B cell (primary cell): ENCODE results near the gene DACT3. TPM values are rescaled to one million over a fixed set of nuclear protein-coding genes. Genes with fewer than 3 reads are reported as not detected.
A peak's percentile ranks its signal among the peaks of the same experiment; 100 is the strongest.

Experiments
- ATAC-seq: fragments of 200-7000 bp; cut with Tn5 transposase; one replicate; pipeline ENCODE4 v1.10.0; 2021; ENCODE audit warnings: low read depth, mild to moderate bottlenecking, moderate number of reproducible peaks, moderate library complexity
- CTCF ChIA-PET: fragments of 350-600 bp; sonication (Branson Sonifier 250); formaldehyde crosslinking; loops from one replicate; lab custom pipeline; 2021; ENCODE audit warnings: antibody characterized with exemption, inconsistent platforms; lab: Charles Lee
- POLR2A ChIA-PET: fragments of 350-600 bp; sonication (Branson Sonifier 250); formaldehyde crosslinking; loops from one replicate; lab custom pipeline; 2021; ENCODE audit warnings: antibody characterized with exemption; lab: Charles Lee
- DNase-seq: peaks from one replicate; pipeline ENCODE4 v3.0.0; 2013
- H2AFZ ChIP-seq: 2 replicates; pipeline ENCODE4 v1.6.1; 2012; ENCODE audit warnings: mild to moderate bottlenecking, low read depth, low read length; ENCODE audit not compliant: insufficient read depth, poor library complexity, severe bottlenecking
- H3K27ac ChIP-seq, 2 donors: 1 replicate in 1 of 2; 2 replicates in 1 of 2; pipeline ENCODE4 v1.5.1; 2012 to 2013; ENCODE audit warnings: low read length in 2 of 2, mild to moderate bottlenecking in 2 of 2, moderate library complexity in 1 of 2
- H3K27me3 ChIP-seq, 4 experiments: fragments of 200-600 bp in 1 of 4; sonication (generic) in 1 of 4; replicated peaks in 1 of 4; 1 replicate in 2 of 4; 2 replicates in 2 of 4; pipeline versions ENCODE4 v1.6.1 to v1.7.0; 2013 to 2016; ENCODE audit warnings: low read length in 3 of 4, mild to moderate bottlenecking in 2 of 4, mixed read lengths in 1 of 4, moderate library complexity in 1 of 4; ENCODE audit not compliant: insufficient read depth in 4 of 4, control insufficient read depth in 3 of 4; ENCODE audit errors: control extremely low read depth in 1 of 4
- H3K36me3 ChIP-seq, 2 experiments: replicated peaks in 1 of 2; 1 replicate in 1 of 2; 2 replicates in 1 of 2; pipeline versions ENCODE4 v1.6.1 to v1.7.1; 2013; ENCODE audit warnings: low read length in 1 of 2; ENCODE audit not compliant: insufficient read depth in 2 of 2, control insufficient read depth in 1 of 2; ENCODE audit errors: control extremely low read depth in 1 of 2, extremely low read depth in 1 of 2
- H3K4me1 ChIP-seq, 2 donors: fragments of 200-600 bp in 1 of 2; sonication (generic) in 1 of 2; 1 replicate in 1 of 2; 2 replicates in 1 of 2; pipeline versions ENCODE4 v1.5.1 to v1.6.1; 2013 to 2017; ENCODE audit warnings: low read length in 2 of 2; ENCODE audit not compliant: control insufficient read depth in 2 of 2, insufficient read depth in 2 of 2
- H3K4me2 ChIP-seq: replicated peaks from 2 replicates; pipeline ENCODE3; 2012; ENCODE audit warnings: mild to moderate bottlenecking, low read depth, low read length; ENCODE audit not compliant: poor library complexity, severe bottlenecking
- H3K4me3 ChIP-seq, 5 experiments: fragments of 200-600 bp in 1 of 5; sonication (generic) in 1 of 5; 1 replicate in 3 of 5; 2 replicates in 2 of 5; pipeline versions ENCODE4 v1.5.1 to v1.7.0; 2011 to 2016; ENCODE audit warnings: low read length in 4 of 5, mild to moderate bottlenecking in 4 of 5, low read depth in 2 of 5, control low read depth in 1 of 5, moderate library complexity in 1 of 5; ENCODE audit not compliant: insufficient read depth in 1 of 5; ENCODE audit errors: control extremely low read depth in 1 of 5, extremely low read depth in 1 of 5
- H3K79me2 ChIP-seq: fragments of 200-600 bp; sonication (generic); one replicate; pipeline ENCODE4 v1.6.0; 2016; ENCODE audit warnings: low read length; ENCODE audit not compliant: control insufficient read depth, insufficient read depth
- H3K9ac ChIP-seq: fragments of 200-600 bp; sonication (generic); 2 replicates; pipeline ENCODE4 v1.6.1; 2017; ENCODE audit warnings: mild to moderate bottlenecking, low read length, moderate library complexity
- H3K9me3 ChIP-seq, 3 donors: one replicate each; pipeline versions ENCODE4 v1.6.1 to v1.7.1; 2013; ENCODE audit warnings: low read length in 2 of 3; ENCODE audit not compliant: control insufficient read depth in 2 of 3, insufficient read depth in 1 of 3; ENCODE audit errors: control extremely low read depth in 1 of 3
- H4K20me1 ChIP-seq: 2 replicates; pipeline ENCODE4 v1.6.0; 2012; ENCODE audit warnings: mild to moderate bottlenecking, low read length; ENCODE audit not compliant: insufficient read depth, control insufficient read depth, poor library complexity, severe bottlenecking
- H3K27ac Mint-ChIP-seq: one replicate; pipeline ENCODE4 v1.8.0; 2021; ENCODE audit warnings: mixed read lengths
- H3K27me3 Mint-ChIP-seq: one replicate; pipeline ENCODE4 v1.8.0; 2021; ENCODE audit warnings: mixed read lengths
- H3K4me1 Mint-ChIP-seq: one replicate; pipeline ENCODE4 v1.8.0; 2021; ENCODE audit warnings: mixed read lengths
- H3K4me3 Mint-ChIP-seq: one replicate; pipeline ENCODE4 v1.8.0; 2021; ENCODE audit warnings: mixed read lengths
- H3K9me3 Mint-ChIP-seq: one replicate; pipeline ENCODE4 v1.8.0; 2022; ENCODE audit warnings: mixed read lengths; ENCODE audit not compliant: insufficient read depth
- EZH2 ChIP-seq: IDR thresholded peaks from 2 replicates; pipeline ENCODE4 v1.6.1; 2012; ENCODE audit warnings: borderline replicate concordance, low read depth, mild to moderate bottlenecking, moderate library complexity, low read length; ENCODE audit not compliant: insufficient read depth, poor library complexity, severe bottlenecking
- WGBS: methylation state at CpG from one replicate; pipeline ENCODE4 v1.1.5; 2013; ENCODE audit warnings: missing lambda C conversion rate; ENCODE audit not compliant: insufficient coverage; 5-methylcytosine and 5-hydroxymethylcytosine counted together
- intact Hi-C: fragments of 100-400 bp; cut with micrococcal nuclease; formaldehyde crosslinking; loops from one replicate; pipeline ENCODE4 v1.10.0; 2022
- polyA plus RNA-seq: library from polyadenylated mRNA; depleted of rRNA; stranded (reverse); fragments of >200 nt; gene quantifications from 2 replicates; pipeline ENCODE4 v1.2.3, GENCODE V29; 2012
- total RNA-seq, 2 donors: library from RNA; stranded (reverse); fragments of 120-200 nt in 1 of 2; gene quantifications; 1 replicate in 1 of 2; 2 replicates in 1 of 2; pipeline versions ENCODE4 v1.2.3 to v1.2.4, GENCODE V29; 2013 to 2022
- TF ChIP-seq, protein P1 (sequence below): fragments of 200-600 bp; IDR thresholded peaks from one replicate; pipeline ENCODE4 v1.8.0; 2022; ENCODE audit warnings: antibody characterized with exemption, mild to moderate bottlenecking

Gene DACT3
- total and polyA plus RNA-seq, 2 donors (not counting 1 experiment from before 2014, with no cell fraction given) = 0.03 to 0.15 TPM

DNA sequence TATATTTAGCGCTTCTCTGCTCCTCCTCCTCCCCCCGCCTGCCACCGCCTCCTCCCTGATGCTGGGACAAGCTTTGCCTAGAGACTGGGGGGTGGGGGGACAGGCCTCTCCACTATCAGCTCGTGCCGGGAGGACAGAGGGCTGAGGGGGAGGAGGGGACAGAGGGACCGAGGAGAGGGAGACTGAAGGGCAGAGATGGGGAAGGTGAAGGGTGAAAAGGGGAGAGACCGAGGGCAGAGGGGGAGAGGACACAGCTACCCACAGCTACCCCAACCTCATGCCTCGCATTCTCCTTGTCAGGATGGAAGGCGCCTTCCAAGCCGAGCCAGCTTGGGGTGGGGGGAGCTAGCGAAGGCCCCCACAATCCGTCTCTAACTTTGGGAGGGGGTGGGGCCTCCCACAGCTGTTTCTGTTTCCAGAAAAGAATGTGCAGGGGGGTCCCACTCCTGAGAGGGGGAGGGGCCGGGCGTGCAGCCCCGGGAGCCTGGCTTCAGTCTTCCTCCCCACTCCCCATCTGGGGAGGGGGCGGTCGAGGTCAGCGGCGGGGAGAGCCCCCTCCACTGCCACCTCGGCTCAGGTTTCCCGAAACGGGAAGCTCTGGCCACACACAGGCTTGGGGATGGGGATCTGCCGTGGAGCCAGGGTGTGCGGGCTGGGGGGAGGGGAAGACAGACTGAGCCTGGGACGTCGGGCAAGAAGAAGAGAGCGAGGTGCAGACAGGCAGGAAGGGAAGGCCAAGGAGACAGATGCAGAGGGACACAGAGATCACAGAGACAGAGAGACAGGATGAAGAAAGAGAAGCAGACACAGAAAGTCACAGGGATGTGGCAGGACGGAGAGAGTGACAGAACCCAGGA, 1.6 kb downstream of the DACT3 start:
- TF ChIP-seq, protein P1, sequence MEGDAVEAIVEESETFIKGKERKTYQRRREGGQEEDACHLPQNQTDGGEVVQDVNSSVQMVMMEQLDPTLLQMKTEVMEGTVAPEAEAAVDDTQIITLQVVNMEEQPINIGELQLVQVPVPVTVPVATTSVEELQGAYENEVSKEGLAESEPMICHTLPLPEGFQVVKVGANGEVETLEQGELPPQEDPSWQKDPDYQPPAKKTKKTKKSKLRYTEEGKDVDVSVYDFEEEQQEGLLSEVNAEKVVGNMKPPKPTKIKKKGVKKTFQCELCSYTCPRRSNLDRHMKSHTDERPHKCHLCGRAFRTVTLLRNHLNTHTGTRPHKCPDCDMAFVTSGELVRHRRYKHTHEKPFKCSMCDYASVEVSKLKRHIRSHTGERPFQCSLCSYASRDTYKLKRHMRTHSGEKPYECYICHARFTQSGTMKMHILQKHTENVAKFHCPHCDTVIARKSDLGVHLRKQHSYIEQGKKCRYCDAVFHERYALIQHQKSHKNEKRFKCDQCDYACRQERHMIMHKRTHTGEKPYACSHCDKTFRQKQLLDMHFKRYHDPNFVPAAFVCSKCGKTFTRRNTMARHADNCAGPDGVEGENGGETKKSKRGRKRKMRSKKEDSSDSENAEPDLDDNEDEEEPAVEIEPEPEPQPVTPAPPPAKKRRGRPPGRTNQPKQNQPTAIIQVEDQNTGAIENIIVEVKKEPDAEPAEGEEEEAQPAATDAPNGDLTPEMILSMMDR = no peak
- peak; percentile 56 for TF ChIP-seq EZH2
- Mint-ChIP-seq H3K9me3 (no peaks in the 10 kb centered on the region), H3K27me3 (peaks cover 24% of the 10 kb centered on the region), H3K4me3 (peak overlapping the region; percentile 78), H3K27ac (peak overlapping the region; percentile 42), H3K4me1 (peaks cover 23% of the 10 kb centered on the region)
- intact Hi-C loops = loop anchor here (2.0 kb wide), 1 partner anchor 453 kb away; the partner anchor contains the start of gene ZC3H4
- Histone ChIP-seq H3K79me2 (no peaks in the 10 kb centered on the region), H3K27me3 (peaks cover 0 to 42% (median 22%) of the 10 kb centered on the region in 4 experiments), H2AFZ (peak overlapping the region; percentile 31), H4K20me1 (no peaks in the 10 kb centered on the region), H3K9me3 (peaks cover 0 to 10% (median 2%) of the 10 kb centered on the region in 3 donors), H3K27ac (no peak overlapping the region), H3K4me1 (peaks cover 31% of the 10 kb centered on the region in 2 donors), H3K36me3 (no peaks in the 10 kb centered on the region), H3K4me3 (peak overlapping the region in 1 of 5 experiments; percentile 60), H3K9ac (no peak overlapping the region), H3K4me2 (peak overlapping the region; percentile 94)
- peak; percentile 51 for DNase-seq
- POLR2A ChIA-PET = interaction anchor here (0.6 to 1.2 kb wide), 3 partner anchors 11 to 23 kb away, joined by 3 to 6 read pairs (median 5); partner anchors contain the start of gene GNG8
- ATAC-seq = no peak
- CTCF ChIA-PET = interaction anchor here (1.0 to 12.3 kb wide), 3 partner anchors 31 to 58 kb away, joined by 3 to 447 read pairs (median 4); partner anchors contain the start of gene CALM3
- WGBS = 7% methylated on average over 16 of the region's 28 CpGs
